GM18508 (cell line): ENCODE results near the gene NTM.

ENCODE experiments used
- ATAC-seq: cut with Tn5 transposase; IDR thresholded peaks from one replicate; pipeline ENCODE4 v1.9.1; 2021; ENCODE audit warnings: moderate number of reproducible peaks; ENCODE audit not compliant: insufficient read depth, unreplicated experiment

Gene NTM

DNA sequence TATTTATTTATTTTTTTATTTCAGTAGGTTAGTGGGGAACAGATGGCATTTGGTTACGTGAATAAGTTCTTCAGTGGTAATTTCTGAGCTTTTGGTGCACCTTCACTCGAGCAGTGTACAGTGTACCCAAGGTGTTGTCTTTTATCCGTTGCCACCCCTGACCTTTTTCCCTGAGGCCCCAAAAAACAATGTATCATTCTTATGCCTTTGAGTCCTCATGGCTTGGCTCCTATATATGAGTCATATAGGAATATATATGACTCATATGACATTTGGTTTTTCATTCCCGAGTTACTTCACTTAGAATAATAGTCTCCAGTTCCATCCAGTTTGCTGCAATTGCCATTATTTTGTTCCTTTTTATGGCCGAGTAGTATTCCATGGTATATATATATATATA is 763.9 kb downstream of the NTM start:
- ATAC-seq = no peak

DNA sequence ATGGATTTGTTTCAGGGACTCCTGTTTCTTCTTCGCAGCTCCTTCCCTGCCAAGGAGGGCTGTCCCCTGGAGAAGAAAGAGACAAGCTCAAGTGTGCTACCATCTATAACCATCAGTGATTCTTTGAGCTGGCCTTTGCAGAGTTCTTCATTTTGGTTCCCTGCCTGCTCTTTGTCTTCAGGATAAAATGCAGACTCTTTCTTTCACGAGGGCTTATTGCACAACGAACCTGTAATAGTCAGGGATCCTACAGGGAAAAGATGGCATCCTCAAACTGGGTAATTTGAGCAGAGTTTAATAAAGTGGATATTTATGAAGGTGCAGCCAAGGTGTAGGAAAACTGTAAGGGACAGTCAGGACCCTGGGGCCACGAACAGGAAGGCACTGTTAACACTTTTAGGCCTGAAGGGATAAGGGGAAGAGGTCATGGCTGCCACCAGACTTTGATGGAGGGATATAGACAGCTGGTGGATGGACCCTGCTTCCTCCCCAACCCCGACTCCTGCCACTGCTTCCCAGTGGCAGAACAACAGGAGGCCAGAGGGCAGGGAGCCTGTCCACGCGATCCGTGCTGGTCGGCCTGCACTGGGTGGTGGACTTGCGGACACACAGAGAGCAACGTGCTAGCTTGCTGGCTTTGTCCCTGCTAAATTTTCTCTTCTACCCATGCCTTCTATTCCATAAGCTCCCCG is 767.0 kb downstream of the NTM start:
- no peak for ATAC-seq

DNA sequence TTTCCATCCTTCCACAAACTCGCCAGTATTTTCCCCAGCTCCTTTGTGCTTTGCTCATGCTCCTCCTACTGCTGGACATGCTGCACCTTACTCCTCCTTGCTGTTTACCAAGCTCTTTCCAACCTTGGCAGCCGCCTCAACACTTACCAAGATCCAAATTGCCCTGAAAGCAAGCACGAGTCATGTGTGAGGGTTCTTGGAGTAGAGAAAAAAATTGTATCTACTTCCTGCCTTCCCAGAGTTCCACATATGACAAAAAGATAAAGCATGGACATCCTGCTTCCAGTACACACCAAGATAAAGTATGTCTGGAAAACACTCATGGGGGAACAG is 767.5 kb downstream of the NTM start:
- no peak for ATAC-seq

DNA sequence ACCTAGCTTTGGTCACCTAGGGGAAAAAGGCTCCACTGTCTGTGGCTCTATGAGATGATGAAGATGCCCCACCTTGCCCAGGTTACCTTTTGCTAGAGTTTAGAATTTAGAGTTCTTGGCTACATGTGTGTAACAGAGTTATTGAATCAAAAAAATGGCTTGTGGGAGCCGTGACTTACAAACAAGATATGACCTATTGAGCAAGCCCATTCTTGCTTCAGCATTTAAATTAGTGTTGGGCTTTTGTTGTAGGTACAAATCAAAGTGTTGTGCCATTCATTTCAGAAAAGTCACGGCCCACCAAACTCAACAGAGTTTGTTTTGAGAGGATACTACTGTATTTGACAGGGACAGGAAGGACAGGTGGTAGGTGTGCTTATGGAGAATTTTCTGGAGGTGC is 768.8 kb downstream of the NTM start:
- ATAC-seq = no peak

DNA sequence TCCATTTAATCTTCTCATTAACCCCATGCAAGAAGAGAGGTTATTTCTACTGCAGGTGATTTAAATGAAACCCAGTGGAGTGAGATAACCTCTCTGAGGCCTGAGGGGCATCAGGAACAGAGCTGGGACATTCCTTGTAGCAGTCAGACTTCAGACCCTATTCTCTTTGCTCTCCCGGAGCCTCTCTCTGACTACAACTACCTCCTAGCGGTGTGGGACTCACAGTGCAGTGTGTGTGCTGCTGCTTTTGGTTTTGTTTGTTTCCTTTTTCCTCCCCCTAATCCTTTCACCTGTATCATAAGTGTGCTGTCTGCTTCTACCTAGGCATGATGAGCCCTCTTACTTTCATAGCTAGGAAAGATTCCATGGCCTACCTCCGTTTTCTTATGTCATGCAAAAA is 769.6 kb downstream of the NTM start:
- no peak for ATAC-seq

DNA sequence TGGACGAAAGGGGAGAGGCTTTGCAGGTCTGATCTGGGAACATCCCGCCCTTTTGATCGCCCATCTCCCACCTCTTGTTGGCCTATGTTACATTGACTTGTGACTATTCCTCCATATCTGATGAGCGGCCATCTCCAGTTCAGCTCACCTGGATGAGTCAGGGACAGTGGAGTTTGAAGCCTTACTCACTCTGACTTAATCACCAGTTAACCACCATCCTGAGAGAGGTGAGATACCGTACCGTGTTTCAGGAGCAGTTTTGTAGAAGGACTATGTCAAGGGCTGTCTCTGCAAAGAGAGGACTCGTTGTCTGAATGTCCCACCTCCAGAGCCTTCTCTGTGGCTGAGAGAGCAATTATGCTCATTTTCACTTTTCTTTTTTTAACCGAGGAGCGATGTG is 771.7 kb downstream of the NTM start:
- no peak for ATAC-seq

DNA sequence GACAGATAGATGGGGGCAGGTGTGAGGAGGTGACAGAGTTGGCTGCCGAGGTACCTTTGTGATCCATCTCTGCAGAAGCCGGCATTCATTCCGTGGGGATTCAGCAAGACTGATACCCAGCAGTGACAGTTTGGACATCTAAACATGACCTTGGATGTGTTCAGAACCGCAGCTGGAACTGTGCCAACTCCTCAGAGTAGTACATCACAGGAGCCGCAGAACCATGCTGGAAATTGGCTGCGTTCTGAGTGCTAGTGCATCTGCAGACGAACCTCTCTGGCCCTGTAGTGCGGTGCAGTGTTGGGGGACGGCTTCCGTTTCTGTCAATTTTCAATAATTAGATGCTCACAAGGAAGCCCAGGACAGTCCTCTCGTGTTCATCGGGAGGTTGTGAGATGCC is 772.1 kb downstream of the NTM start:
- no peak for ATAC-seq

DNA sequence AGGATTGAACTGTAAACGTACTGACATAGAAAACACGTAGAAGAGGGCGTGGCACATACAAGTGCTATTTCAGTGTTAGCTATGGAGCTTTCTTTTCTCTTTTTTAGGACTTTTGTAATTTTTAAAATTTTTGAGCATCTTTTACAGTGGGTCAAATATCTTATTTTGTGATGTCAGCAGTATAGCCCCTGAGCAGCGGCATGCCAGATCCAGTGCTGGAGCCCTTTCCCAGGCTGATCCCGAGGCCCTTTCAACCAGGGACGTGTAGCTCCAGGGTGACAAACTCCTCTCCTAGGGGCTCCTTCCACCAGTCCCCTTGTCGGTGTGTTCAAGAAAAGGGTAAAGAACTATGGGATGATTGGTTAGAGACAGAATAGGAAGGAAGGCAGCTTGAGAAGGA is 777.0 kb downstream of the NTM start:
- no peak for ATAC-seq

DNA sequence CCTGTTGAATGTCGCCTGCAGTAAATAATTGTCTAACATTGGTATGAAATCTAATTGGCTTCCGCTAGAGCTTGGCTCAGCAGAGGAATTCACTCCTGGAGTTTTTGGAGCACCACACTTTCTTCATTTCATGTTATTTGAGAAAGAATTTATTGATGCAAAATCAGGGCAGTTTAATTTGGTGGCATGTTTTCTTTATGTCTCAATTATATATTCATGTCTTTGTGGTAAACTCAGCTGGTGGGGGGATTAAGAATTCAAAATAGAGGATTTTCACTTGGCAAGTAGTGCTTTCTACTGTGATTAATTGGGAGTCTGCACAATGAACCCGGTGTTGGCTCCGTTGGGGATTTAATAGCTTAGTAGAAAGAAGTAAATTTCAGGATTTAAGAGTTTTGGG is 784.4 kb downstream of the NTM start:
- ATAC-seq = no peak

DNA sequence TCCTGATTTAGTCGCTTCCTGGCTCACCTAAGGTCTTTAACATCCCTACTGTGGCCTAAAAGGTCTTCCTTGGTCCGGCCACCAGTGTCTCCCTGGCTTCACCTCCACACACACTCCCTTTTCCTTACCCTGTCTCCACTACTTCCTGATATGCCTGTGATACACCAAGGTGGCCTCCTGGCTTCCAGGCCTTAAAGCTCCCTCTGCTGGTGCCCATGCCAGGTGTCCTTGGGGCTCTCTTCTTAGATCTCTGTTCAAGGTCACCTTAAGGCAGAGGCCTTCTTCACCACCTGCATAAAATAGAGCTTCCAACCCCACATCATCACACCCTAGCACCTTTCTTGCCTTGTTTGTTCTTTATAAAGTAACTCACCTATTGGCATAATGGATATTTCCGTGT is 787.7 kb downstream of the NTM start:
- no peak for ATAC-seq

DNA sequence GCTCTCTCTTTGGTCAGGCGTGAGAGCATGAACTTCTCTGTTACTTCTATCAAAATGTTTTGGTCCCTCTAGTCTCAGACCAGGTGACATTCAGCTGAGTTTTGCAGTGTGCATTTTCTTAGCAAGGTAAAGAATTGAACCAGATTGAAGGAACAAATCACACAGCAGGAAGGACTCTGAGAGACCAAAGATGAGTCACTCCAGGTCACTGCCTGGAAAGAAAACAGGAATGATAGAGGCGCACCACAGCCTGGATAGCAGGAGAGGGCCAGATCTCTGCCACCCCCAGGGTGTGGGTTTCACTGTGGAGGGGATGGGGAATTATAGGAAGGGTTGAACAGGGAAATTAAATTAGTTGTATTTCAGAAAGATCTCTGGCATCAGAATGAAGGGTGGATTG is 788.3 kb downstream of the NTM start:
- ATAC-seq = no peak

DNA sequence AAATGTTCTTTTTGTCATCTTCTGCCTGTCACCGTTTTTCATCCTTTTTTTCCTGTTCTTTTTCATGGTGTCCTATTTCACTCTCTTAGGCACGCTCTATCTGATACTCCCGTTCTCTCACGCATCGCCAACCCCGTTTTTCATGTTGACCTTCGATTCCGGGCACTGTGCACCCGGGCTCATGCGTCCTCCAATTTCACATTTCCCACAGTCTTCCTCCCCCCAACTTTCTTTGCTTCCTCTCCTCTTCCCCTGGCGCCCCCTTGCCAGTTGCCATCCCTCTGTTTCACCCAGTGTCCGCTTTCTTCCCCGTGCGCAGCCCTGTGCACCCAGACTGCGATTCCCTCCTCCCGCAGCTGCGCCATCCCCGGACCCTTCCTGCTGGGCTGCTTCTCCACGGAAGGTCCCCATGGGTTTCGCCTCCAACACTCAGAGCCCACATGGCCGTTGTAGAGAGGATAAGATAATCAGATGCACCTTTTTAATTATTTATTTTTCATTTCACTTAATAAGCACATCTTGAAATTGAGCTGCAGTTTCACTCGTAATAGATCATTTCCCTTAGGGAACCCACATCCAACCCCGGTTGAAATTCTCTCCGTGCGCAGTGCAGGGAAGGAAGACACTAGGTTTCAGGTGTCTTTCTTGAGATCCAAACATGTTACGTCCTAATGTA is 791.1 kb downstream of the NTM start:
- no peak for ATAC-seq

DNA sequence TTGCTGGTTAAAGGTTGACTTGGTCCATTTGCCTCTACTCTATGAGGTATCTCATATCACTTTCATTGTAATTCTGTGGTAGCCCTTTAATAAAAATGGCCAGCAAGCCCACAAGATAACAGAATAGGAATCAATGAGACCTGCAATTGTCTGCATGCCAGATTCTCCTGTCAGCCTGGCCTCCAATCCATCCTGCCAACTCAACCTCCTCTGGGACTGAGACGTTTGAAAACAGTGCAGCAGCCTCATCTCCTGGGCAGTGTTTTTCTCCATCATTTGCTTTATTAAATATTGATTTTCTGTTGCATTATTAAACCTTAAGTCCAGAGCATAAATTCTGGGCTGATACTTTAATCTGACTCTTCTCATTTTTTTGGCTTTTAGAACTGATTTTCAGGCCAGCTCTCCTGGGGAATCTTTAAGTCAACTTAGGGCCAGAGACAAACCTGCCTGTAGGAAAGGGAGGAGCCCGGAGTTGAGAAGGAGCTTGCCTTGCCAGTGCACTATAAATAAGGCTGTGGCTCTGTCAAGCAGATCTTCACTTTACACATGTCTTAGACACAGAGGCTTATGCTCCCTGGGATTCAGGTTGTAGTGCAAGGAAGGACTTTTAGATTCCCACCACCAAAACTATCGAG is 798.0 kb downstream of the NTM start:
- no peak for ATAC-seq

DNA sequence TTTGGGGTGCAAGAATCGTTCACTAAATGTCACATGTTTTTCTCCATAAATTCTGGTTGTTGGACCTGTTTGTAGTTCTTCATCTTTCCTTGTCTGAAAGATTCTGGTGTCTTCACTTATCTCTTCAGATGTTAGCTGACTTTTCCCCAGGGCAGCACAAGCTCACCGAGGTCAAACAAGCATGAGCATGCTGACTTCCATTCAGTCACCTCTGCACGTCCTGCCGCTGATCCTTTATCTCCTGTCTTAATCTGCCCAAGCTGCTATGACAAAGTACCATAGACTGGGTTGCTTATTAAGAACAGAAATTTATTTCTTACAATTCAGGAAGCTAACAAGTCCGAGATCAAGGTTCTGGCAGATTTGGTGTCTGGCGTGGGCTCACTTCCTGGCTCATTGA is 800.6 kb downstream of the NTM start:
- ATAC-seq = no peak

DNA sequence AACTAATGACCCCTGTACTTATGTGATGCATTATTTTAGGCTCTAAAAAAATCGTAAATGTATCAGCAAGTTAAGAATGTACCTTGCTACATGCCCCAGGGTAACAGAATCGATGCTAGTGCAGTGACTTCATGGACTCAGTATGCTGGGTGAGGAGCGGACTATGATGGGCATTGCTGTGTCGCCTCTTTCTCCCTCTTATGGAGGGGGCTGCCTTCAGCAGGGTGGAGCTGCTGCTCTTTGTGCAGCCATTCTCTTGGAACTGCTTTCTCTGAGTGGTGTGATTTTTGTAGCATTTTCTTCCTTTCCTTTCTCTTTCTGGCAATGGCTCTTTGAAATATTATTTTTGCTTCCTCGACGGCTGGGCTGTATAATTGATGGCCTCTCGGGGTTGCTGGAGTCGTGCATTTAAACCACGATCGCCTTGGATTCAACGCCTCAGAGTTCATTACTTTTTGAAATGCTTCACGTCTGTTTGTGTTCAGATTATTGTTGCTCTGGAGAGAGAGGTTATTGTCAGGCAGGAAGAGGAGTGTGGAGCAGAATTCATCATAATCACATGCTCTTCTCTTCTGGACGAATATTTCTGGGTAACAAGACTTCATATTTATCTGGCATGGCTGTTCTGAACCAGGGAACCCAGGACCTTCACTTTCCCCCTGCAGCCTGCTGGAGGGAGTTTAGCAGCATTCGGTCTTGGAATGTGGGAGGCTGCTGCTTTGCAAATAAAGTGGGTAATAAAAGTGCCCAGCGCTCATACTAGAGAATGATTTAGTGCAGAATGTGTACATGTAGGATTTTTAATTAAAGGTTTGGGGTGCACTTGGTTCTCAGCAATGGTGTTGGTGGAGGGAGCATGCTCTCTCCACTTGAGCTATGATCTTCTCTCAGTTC is 804.2 kb downstream of the NTM start:
- no peak for ATAC-seq

DNA sequence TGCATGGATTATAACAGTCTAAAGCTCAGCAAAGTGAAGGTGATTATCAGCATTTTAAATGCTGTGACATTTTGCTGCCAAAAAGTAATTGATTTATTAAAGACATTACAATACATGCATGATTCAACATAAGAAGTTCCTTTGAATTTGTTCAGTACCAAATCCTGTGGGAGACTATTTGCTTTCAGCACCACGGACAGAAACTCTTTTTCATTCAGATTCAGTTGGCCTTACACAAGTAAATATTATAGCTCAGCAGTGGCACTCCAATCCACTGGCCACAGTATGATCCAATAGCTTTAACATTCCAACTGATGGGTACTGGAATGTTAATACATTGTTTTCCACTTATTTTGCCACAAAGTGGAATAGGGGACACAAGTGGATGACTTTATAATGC is 806.7 kb downstream of the NTM start:
- ATAC-seq = no peak

DNA sequence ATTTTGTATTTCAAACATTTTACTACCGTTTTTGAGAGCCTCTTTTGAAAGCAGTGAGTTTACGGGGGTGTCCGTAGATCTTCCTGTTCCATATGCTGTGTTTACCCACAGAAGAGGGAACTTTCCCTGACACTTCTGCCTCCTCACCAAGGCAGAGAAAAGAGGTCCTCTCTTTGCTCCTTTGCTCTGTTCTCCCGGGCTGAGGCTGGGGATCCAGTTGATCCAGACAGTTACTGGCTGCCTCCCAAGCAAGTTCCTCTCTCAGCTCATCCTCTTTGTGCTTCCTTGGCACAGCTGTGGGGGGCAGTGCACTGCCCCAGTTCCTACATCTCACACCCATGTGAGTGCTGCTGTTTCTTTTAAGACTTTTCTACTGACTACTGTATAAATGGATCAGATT is 813.7 kb downstream of the NTM start:
- ATAC-seq = no peak

DNA sequence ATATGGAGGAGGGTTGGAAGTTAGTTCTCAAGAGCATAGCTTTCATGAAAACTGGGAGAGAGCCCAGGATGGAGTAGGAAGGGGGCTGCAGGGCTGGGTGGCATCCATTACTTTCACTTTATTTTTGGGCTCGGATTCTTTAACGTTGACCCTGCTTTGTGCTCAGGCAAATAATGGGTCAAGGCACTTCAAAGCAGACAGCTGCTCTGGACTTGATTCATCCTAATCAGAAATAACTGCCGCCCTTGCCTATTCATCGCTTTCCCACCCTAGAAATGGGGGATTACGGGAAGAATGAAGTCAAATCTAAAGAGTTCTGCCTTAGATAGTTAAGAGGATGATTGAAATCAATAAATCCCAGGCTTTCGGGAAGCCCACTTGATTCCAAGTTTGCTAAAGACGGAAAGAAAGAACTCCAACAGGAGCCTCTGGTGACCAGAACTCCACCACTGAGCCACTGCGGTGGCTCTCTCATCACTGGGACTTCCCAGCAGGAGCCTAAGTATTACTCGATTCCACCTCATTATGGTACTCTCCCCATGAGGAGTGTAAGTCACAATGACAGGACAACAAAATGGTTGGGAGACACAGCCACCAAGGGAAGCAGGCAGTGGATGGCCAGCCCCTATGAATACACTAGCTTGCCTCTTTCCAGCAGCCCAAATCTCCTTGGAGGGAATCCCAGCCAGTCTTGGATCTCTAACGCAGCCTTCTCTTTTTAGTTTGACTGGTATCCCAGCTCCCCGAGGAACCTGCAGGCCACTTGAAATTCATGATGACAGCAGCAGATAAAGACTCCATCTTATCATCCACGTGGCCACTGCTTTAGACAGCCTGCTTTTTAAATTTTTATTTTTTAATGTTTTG is 815.5 kb downstream of the NTM start:
- no peak for ATAC-seq

DNA sequence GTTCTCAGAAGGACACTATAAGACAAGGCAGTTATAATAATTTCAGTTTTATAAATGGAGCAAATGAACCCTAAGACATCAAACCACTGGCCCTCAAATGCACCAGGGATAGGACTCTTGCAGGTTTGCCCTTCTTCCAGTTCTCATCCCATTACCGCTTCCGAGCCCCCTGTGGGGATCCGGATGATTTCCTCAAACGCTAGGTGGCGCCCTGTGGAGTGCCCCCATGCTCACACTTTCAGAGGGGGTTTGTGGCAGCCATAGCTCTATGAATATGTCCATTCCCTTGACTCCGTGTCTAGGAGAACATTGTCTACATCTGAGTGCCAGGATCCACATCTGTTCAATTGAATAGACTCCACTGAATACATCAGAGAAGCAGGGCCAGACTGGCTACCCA is 816.3 kb downstream of the NTM start:
- no peak for ATAC-seq

DNA sequence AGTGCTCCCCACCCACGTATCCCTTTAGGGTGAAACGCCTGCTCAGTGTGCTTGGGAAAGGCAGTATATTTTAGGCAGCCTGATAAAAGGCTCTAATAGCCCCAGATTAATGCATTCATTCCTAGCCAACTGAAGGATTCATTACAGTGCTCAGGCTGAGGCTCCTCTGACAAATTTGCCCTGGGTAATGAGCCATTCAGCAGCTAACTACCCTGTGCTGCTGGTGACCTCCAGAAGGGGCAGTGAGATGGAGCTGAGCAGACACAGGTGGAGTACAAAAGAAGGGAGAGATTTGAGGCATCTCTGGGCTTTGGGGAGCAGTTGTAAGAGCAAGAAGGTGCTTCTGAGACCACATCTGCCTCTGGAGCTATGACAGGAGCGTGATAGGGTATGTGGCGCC is 817.0 kb downstream of the NTM start:
- ATAC-seq = no peak
